G401.6 (cell line): ENCODE measurements around the gene NAT16.
"Not testable (repeated sequence)": the region's sequence is repeated elsewhere in the genome, so short reads cannot be mapped to it uniquely, and the experiment has no call there.

Experiments used
- FAIRE-seq: peaks from 2 replicates; lab custom pipeline; 2012; peaks lifted over from hg19 to GRCh38; lab: Jason Lieb, UNC

NAT16 gene

GRCh38 chr7:101201695-101202602, 21.9 kb upstream of the NAT16 start:
- no peak for FAIRE-seq

GRCh38 chr7:101200862-101201599, 20.9 kb upstream of the NAT16 start, which contains the start of gene MOGAT3:
Gene MOGAT3, minus strand, starts transcription at chr7:101201036. Its CDS starts 182 bp downstream, at chr7:101200854.
- no peak for FAIRE-seq

- no peak for FAIRE-seq
Observed at GRCh38 chr7:101200504-101200861, 20.4 kb upstream of the NAT16 start.

- not testable (repeated sequence) for FAIRE-seq
Observed at GRCh38 chr7:101199522-101199921, 19.4 kb upstream of the NAT16 start.

- FAIRE-seq, result no peak
Observed at GRCh38 chr7:101198476-101198875, 18.4 kb upstream of the NAT16 start.

- FAIRE-seq, result no peak
Observed at GRCh38 chr7:101197991-101198390, 17.9 kb upstream of the NAT16 start.

- no peak for FAIRE-seq
Observed at GRCh38 chr7:101195884-101196283, 15.8 kb upstream of the NAT16 start.

GRCh38 chr7:101189109-101189508, 9.0 kb upstream of the NAT16 start:
- no peak for FAIRE-seq

GRCh38 chr7:101186844-101187428, 6.8 kb upstream of the NAT16 start:
- FAIRE-seq, result no peak

GRCh38 chr7:101186194-101186593, 6.1 kb upstream of the NAT16 start:
- FAIRE-seq, result no peak

- no peak for FAIRE-seq
Observed at GRCh38 chr7:101185258-101185839, 5.3 kb upstream of the NAT16 start.

GRCh38 chr7:101179713-101180112, 380 bp downstream of the NAT16 start:
- FAIRE-seq, result no peak

GRCh38 chr7:101179117-101179516, 976 bp downstream of the NAT16 start:
- FAIRE-seq, result no peak

GRCh38 chr7:101177644-101178043, 2.4 kb downstream of the NAT16 start:
- no peak for FAIRE-seq

- no peak for FAIRE-seq
Observed at GRCh38 chr7:101175664-101176063, 4.4 kb downstream of the NAT16 start.

GRCh38 chr7:101174322-101174854, 5.7 kb downstream of the NAT16 start:
- no peak for FAIRE-seq

- no peak for FAIRE-seq
Observed at GRCh38 chr7:101173752-101174244, 6.3 kb downstream of the NAT16 start.

GRCh38 chr7:101172854-101173751, 7.0 kb downstream of the NAT16 start:
- no peak for FAIRE-seq

- FAIRE-seq, result no peak
Observed at GRCh38 chr7:101172005-101172853, 7.9 kb downstream of the NAT16 start.

- no peak for FAIRE-seq
Observed at GRCh38 chr7:101171442-101171837, 8.7 kb downstream of the NAT16 start.
